GM21423 (cell line): ENCODE measurements around the gene TSPO.

Experiments used
- ATAC-seq: cut with Tn5 transposase; IDR thresholded peaks from one replicate; pipeline ENCODE4 v1.9.1; 2021; ENCODE audit warnings: mild to moderate bottlenecking, moderate library complexity; ENCODE audit not compliant: unreplicated experiment

TSPO gene

DNA sequence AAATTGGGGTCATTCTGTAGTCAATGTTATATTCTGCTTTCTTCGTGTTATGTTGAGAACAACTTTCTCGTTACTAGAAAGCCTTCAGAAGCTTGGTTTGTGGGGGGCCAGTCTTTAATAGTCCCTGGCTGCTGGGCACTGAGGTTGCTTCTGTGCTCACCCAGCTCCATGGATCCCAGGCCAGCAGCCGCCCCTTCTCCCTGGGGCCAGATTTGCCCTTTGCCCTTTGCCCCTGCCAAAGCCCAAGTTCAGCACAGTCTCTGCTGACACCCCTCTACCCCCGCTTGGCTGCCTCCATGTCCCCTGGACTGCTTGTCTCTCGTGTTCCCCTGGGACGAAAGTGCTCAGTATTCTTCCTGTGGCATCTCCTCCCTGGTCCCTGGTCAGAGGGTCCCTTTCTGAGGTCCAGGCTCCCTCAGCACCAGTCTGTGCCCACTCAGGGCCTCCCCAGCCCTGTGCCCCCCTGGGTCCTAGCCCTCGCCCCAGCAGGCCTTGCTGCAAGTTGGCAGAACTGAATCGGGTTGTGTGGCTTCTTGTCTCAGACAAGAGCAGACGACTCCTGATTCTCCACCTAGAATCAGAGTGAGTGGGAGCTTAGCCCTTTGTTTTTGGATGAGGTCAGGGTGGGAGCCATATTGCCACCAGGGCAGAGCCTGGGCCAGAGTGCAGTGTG is 6.7 kb downstream of the TSPO start:
- no peak for ATAC-seq

DNA sequence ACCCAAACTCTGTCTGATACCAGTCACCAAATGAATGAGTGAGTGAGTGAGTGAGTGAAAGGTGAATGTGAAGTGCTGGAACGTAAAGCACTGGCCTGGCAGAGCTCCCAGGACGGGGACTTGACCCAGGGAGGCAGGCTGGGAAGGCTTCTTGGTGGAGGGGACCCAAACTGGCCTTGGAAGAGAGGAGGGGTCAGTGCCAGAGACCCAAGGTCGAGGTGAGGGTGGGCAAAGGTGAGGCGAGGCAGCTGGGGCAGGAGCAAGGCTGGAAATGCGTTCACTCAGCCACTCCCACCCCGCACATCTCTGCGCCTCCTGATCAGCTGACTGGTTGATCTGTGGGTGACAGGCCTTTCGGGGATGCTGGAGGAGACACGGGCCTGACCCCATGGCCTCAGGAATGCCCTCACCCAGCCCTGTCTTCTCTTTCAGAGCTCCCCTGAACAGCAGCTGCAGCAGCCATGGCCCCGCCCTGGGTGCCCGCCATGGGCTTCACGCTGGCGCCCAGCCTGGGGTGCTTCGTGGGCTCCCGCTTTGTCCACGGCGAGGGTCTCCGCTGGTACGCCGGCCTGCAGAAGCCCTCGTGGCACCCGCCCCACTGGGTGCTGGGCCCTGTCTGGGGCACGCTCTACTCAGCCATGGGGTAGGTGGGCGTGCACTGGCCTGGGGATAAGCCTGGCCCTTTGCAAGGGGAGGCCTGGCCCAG is 7.6 kb downstream of the TSPO start:
- ATAC-seq: no peak

DNA sequence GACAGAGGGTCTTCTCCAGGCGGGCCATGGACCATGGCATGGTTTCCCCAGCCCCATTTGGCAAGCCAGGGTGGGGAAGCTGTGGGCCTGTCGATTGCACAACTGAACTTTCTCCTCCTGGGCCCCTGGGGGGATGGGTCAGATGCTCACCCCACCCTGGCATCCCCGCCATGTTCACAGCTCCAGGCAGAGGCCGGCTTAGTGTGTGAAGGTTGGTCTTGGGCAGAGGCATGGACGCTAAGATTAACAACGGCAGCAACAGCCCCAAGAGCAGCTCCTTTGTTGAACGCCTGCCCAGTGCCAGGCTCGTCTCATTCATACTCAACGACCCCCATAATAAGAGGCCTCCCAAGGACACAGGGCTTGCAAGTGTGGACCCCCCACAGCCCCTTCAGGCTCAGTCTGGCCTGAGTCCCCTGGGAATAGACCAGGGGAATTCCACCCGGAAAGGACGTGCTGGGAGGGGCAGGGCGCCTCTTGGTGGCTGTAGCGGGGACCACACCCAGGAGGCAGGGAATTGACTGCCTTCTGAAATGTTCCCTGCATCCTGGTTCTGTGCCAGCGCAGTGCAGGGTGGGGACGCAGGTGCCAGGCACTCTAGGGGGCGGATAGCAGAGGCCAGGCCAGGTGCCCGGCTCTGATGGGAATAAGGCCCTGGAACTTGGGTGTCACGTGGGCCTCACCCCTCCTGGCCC is 8.3 kb downstream of the TSPO start:
- no peak for ATAC-seq

DNA sequence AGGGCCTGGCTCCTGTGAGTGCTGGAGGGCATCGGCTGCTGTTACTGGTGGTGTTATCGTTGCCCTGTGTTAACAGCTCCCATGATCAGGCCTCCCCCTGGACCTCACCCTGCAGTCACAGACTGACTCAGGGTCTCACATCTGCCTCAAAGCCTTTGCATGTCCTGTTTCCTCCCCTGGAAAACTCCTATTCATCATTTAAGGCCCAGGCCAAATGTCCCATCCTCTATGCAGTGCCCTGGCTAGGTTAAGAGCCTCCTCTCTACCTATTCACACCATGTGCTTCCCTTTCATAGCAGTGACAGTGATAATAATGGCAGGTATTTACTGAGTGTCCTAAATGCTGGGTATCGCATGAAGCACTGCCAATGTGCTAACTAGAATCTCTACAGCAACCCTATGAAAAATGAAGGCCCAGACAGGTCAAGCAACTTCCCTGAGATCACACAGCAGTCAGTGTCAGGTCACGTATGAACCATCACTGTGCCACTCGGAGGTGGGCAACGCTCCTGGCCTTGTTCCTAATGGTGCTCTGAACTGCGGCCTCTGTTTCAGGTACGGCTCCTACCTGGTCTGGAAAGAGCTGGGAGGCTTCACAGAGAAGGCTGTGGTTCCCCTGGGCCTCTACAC is 9.3 kb downstream of the TSPO start:
- ATAC-seq: no peak

DNA sequence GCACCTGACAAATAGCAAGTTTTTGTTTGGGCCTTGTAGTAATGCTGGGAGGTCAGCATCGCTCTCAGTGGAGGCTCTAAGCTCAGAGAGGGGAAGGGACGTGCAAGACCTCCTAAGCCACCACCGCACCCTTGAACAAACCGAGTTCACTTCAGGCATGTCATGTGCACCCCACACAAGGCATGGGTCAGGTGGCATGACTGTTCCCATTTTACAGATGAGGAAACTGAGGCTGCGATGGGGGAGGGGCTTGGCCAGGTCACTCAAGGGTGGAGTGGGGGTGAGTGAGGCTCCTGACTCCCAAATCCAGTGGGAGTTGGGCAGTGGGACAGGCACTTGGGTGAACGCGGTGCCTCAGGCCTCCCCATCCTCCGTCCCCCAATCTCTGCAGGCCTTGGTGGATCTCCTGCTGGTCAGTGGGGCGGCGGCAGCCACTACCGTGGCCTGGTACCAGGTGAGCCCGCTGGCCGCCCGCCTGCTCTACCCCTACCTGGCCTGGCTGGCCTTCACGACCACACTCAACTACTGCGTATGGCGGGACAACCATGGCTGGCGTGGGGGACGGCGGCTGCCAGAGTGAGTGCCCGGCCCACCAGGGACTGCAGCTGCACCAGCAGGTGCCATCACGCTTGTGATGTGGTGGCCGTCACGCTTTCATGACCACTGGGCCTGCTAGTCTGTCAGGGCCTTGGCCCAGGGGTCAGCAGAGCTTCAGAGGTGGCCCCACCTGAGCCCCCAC is 11.2 kb downstream of the TSPO start:
- no peak for ATAC-seq

DNA sequence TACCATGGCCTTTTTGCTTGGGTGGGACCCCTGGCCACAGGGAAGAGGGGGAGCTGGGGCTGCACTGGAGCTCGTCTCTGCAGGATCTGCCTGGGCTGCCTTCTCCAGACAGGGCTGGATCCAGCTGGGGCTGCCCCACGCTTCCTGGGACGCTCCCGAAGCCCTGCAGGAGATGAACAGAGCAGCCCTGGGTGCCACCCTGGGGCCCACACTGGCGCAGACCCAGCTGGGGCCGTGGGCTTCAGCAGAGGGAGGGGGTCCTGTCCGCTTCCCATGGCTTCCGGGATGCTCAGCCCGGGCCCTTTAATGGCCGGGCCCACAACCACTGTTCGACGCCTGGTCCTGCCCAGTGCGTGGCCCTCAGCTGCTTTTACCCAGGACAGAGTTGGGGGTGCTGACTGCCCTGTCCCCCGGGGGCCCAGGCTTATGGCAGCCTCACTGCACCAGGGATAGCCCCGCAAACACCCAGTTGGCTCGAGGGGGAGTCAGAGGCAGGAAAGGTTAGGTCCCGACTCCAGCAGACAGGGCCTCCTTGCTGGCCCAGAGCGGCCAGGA is 12.0 kb downstream of the TSPO start:
- no peak for ATAC-seq

DNA sequence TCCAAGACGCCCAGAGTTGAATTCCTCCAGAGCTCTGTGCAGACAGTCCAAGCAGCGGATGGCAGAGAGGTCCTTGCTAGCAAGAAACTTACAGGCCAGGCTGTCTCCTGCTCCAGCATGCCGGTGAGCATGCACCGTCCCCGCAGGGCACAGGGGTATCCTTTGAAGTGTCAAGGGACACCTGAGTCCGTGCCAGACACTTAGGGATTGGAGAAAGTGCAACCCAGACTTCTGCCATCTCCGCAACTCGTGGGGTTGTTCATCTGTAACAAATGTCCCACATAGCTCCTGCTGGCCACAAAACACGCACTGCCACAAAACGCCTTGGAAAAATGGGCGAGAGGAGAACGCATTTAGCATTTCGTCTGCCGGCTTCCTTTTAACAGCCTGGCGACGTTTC is 13.3 kb downstream of the TSPO start:
- no peak for ATAC-seq

DNA sequence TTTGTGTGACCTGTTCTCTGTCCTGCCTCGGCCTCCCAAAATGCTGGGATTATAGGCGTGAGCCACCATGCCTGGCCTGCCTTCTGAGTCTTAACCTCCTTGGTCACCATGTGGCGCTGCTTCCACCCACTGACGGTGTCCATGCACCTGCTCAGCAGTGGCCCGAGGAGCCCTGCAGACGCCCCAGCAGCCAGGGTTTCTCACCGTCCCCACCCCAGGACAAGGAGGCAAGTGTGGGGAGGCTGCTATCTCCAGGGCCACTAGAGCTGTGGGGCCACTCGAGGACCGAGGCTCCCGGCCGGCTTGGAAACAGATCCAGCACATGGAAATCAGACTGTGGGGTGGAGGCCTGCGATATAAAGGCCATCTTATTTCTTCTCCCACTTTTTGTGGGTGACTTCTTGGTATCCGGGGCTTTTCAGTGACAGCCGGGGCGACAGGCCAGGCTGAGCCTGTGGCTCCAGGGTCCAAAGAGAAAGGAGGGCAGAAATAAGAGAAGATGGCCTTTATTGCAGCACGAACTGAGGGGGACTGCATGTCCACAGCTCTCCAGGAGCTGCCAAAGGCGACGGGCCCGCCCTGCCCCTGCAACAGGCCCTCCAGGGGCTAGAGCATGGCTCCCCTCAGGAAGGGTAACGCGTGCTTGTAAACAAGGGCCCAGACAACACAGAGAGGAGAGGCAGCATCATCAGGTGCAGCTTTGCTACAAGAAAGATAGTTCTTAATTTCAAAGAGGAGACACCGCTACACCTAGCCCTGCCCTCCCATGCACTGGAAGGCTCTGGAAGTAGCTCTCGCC is 15.0 kb downstream of the TSPO start:
- no peak for ATAC-seq

DNA sequence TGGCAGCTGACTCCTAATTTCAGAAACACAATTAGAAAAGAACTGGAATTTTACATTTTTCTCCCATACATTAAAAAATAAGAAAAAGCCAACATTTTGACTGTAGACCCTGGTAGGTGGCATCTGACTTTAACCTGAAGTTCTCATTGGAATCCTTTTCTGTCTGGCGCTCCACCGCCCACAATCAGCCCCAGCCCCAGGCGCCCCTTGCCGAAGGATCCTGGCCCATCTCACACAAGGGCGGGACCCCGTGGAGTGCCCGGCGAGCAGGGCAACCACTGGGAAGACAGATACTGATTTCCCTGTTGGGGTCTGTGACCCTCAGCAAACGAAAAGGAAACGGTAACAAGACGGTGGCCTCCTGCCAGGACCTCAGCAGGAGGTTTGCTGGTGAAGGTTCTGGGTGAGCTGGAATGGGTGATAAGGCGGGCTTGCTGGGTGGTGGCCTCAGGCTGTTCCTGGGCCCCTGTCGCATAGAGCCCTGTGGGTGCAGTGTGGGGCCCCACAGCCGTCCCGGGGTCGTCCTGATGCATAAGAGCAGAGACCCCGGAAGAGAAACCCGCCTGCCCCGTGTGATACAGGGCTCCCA is 15.7 kb downstream of the TSPO start:
- ATAC-seq: no peak

DNA sequence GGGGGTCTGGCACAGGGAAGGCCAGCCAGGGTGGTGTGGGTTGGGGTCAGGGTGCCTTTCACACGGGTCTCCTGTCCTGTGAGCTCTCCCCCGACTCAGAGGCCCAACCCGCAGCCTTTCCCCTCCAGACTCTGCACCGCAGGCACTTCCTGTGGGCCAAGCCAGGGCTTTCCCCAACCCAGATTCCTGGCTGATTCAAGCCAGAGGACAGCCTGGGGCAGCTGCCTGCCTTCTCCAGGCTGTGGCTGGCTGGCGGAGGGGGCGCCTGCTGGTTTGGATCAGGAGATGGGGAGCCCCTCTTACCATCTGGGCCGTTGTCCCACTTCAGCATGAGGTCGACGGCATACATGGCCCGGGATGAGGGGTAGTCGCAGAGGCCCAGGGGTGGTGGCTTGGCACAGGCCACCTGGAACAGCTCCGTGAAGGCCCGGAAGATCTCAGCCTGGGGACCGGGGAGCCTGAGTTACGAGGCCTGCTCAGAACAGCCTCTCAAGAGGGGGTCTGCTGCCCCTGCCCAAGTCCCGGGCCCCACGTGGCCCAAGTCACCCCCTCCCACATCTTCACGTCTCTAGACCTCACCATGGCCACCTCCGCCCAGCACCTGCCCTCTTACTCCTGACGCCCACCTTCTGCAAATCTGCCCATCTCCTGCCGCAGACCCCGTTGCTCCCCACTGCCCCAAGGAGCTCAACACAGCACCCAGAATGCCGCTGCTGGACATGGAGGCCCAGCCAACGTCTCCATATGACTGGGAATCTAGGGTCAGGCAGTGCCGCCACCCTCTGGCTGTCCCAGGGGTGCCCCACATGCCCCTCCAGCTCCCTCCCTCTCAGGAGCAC is 17.3 kb downstream of the TSPO start:
- ATAC-seq: no peak

DNA sequence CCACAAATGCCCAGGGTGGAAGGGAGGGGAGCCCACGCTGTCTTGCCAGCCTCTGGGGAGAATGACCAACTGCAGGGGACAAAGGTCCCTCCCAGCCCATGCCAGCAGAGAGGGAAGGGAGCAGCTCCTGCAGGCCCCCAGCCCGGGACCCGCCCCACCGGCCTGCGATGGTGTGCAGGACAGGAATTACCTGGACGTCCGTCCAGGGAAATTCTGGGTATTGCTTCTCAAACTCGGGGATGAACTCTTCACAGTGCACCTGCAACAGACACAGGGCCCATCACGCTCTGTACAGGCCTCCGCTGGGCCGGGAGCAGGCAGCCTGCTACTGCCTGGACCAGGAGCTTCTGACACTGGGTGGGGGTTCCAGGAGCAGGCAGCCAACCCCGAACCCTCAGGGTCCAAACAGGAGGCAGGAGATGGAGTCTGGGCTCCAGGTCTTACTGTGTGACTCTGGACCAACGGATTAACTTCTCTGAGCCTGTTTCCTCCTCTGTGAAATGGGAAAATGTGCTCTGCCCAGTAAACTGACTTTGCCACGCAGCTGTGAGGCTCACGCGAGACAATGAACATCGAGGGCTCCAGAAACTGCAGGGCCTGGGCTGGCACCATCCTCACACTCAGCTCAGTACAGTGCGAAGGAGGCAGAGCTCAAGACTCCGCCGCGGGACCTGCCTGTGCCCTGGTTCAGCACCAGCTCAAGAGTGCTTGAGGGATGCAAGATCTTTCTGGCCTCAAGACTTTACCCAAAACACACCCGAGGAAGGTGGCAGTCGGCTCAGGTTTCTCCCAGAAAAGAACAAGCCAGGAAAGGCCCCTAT is 18.2 kb downstream of the TSPO start:
- ATAC-seq: no peak

DNA sequence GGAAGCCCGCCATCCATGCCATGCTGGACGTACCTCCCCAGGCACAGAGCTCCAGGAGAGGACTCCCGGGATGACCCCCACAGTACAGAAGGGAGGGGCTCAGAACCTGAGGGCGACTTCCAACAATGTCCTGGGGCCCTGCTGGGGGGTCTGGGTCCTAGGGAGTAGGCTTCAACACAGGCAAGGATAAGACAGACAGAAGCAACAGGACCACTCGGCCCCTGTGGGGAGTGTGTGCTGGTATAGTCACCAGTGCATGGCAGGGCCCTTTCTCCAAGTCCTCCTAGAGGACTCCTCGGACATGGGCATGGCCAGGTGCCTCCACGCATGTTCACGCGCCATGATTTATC is 18.7 kb downstream of the TSPO start:
- no peak for ATAC-seq

DNA sequence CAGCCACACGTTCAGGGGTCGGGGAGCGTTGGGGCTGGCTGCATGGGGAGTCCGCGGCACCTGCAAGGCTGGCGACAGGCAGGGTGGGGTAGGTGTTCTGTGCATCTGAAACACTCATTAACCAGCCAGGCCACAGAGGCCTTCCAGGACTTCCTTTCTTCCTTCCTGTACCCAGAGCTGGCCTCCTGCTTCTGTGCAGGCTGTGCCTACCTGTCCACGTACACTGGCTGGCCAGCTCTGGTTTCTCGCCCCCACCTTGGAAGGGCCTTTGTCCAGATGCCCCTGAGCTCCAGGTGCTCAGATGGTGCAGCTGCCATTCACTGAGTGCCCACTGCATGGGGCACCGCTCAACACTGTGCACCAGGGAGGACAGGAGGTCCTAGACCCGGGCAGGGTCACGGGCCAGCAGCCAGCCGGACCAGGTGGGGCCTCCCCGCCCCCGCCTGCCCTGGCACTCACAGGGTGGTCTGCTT is 19.7 kb downstream of the TSPO start:
- no peak for ATAC-seq

DNA sequence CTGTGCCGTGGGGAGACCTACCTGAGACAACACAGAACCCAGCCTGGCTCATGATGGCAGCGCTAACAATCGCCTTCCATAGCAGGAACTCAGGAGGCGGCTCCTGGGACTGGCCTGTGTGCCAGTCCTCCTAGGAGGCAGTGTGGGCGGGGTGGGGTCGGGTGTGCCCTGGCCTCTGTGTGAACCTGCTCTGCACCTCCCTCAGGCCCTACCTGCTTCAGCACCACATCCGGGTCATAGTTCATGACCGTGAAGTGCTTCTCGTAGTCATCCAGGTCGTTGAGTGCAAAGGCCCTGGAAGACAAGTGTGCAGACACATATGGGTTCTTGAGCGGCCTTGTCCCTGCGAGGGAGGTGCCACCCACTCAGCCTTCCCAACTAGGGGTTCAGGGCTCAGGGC is 20.2 kb downstream of the TSPO start:
- ATAC-seq: no peak

DNA sequence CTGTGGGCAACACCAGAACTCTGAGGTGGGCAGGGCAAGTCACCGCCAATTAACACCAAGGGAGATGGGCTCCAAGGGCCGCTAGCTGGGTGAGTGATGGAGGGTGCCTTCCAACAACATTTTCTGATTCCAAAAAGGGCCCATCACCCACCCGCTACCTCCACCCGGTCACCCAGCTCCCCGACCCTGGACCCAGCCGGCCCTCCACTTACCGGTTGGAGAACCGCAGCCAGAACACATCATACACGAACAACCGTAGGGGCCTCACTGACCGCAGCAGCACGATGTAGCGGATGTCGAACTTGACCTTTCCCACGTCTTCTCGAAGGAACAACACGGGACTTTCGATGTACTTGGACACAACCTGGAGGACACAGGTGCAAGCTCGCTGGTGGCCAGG is 20.8 kb downstream of the TSPO start:
- ATAC-seq: no peak

DNA sequence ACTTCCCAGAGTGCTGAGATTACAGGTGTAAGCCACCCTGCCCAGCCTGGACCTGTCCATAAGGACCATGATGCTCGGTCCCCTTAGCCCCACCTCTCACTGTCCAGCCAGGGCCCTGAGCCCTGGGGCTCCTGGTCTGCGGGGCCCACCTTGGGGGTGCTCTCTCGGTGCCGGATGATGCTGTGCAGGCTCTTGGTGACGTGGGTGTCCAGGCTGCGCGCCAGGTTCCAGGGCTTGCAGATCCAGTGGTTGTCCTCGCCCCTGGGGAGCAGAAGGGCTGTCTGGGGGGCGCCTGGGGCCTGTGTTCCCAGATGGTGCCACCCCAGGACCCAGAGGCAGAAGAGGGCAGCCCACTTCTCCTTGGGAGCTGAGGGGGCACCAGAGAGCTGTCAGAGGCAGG is 22.2 kb downstream of the TSPO start:
- no peak for ATAC-seq

DNA sequence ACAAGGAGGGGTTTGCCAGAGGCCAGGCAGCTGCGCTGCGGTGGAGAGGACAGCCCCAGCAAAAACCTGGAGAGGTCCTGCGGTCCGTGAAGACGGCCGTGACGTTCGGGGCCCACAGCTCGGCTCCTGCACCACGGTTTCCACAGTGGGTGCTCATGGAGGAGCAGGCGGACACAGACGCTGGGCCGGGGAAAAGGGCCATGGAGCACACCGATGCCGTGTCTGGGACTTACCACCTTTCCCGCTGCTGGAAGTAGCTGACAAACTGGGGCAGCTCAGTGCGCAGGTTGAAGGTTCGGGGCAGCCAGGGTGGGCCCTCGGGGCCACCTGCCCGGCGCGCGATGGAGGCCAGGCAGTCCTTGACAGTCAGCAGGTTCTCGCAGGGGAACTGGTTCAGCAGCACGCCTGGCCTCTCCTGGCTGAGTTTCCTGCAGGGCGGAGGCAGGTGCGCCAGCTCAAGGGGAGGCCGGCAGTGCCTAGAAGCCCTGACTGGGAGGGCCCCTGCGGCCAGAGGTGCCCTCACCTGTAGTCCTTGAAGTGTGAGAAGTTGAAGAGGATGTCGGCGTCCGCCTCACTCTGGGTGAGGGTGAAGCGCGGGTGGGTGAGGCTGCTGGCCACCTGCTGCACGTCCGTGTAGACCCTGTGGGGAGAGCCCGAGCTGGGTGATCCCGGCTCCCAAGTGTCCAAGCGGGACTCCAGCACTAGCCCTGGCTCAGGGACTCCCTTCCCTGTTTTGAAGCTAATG is 22.8 kb downstream of the TSPO start:
- no peak for ATAC-seq
